ENCODE data around the gene MZB1. TPM values are rescaled to one million over a fixed set of nuclear protein-coding genes. Genes with fewer than 3 reads are reported as not detected.
"Not testable (repeated sequence)": the region's sequence is repeated elsewhere in the genome, so short reads cannot be mapped to it uniquely, and the experiment has no call there.

MZB1 gene
- total RNA-seq, 1 donor from 2014 or later = 5.2 TPM

GRCh38 chr5:139387611-139388197, 2.0 kb downstream of the MZB1 start:
- Histone ChIP-seq H3K36me3 (no peaks in the 10 kb centered on the region), H3K4me3 (no peak overlapping the region), H3K9me3 (no peaks in the 10 kb centered on the region), H3K4me1 (peaks cover 10% of the 10 kb centered on the region), H3K27me3 (no peaks in the 10 kb centered on the region), H3K27ac (no peak overlapping the region)
- no peak for ATAC-seq
- TF ChIP-seq CTCF (IDR thresholded peaks at IDR 0.05) = no peak
- peak; percentile 59 for DNase-seq
- intact Hi-C loops (cut with DNase I) = no loop called here

GRCh38 chr5:139386956-139387355, 2.8 kb downstream of the MZB1 start:
- peak; percentile 44 for DNase-seq
- H3K27ac ChIP-seq; intact Hi-C loops (cut with DNase I); H3K36me3 ChIP-seq; ATAC-seq; H3K9me3 ChIP-seq; H3K4me3 ChIP-seq; H3K27me3 ChIP-seq: not testable (repeated sequence)
- H3K4me1 ChIP-seq = peaks cover 10% of the 10 kb centered on the region

- DNase-seq (peak; percentile 20), ATAC-seq (no peak)
- intact Hi-C loops (cut with DNase I) = no loop called here
- H3K4me3 ChIP-seq = no peak overlapping the region
- peaks cover 10% of the 10 kb centered on the region for H3K4me1 ChIP-seq
- H3K9me3 ChIP-seq = no peaks in the 10 kb centered on the region
- H3K36me3 ChIP-seq = no peaks in the 10 kb centered on the region
- H3K27ac ChIP-seq = no peak overlapping the region
- no peak for TF ChIP-seq CTCF (IDR thresholded peaks at IDR 0.05)
- H3K27me3 ChIP-seq = no peaks in the 10 kb centered on the region
These were observed 3.7 kb downstream of the MZB1 start for GRCh38 chr5:139386050-139386438.

GRCh38 chr5:139385061-139386049, 4.4 kb downstream of the MZB1 start:
- Histone ChIP-seq H3K27me3 (no peaks in the 10 kb centered on the region), H3K4me1 (peaks cover 10% of the 10 kb centered on the region), H3K36me3 (no peaks in the 10 kb centered on the region), H3K4me3 (peak overlapping the region; percentile 49), H3K9me3 (no peaks in the 10 kb centered on the region), H3K27ac (peak overlapping the region; percentile 81)
- intact Hi-C loops (cut with DNase I) = no loop called here
- peak; percentile 26 for DNase-seq
- peak; percentile 12 for TF ChIP-seq CTCF (IDR thresholded peaks at IDR 0.05)
- ATAC-seq = no peak

- Histone ChIP-seq H3K4me3 (peak overlapping the region; percentile 49), H3K27me3 (no peaks in the 10 kb centered on the region), H3K4me1 (peaks cover 10% of the 10 kb centered on the region), H3K9me3 (no peaks in the 10 kb centered on the region), H3K27ac (peak overlapping the region; percentile 81), H3K36me3 (no peaks in the 10 kb centered on the region)
- ATAC-seq = no peak
- TF ChIP-seq CTCF (IDR thresholded peaks at IDR 0.05) = no peak
- intact Hi-C loops (cut with DNase I) = no loop called here
- no peak for DNase-seq
These were observed 5.1 kb downstream of the MZB1 start for GRCh38 chr5:139384591-139385051.

GRCh38 chr5:139383993-139384590, 5.6 kb downstream of the MZB1 start:
- DNase-seq (peak; percentile 49), ATAC-seq (no peak)
- Histone ChIP-seq H3K9me3 (no peaks in the 10 kb centered on the region), H3K27ac (no peak overlapping the region), H3K27me3 (no peaks in the 10 kb centered on the region), H3K4me3 (no peak overlapping the region), H3K4me1 (peaks cover 10% of the 10 kb centered on the region), H3K36me3 (no peaks in the 10 kb centered on the region)
- TF ChIP-seq CTCF (IDR thresholded peaks at IDR 0.05) = no peak
- intact Hi-C loops (cut with DNase I) = no loop called here
